ENCODE measurements around the gene MYLK4.

Gene MYLK4

DNA sequence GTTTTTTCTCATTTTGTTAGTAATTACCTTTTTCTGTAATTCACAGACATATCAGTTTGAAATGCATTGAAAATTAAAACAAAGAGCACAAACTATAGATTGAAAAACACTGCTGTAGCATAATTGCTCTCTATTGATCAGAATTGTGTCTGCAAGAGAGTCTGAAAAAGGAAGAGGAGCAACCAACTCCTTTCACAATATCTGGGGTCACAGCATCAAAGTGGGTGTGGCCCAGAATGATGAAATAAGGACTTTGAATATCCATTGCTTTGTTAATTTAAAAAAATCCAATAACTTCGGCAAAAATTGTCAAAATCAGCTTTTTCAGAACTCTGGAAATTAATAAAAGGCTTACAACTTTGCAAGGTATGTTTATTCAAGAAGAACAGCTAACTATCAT is 99.2 kb downstream of the MYLK4 start:
- Histone ChIP-seq H3K4me3 (ENCODE audit: insufficient read length, low read depth) (no peak overlapping the region), H3K9ac (ENCODE audit: insufficient read length, low read depth) (no peak overlapping the region), H3K36me3 (ENCODE audit: insufficient read depth, insufficient read length, low read length) (no peaks in the 10 kb centered on the region), H3K9me3 (ENCODE audit: insufficient read depth, low read length) (peaks cover 13% of the 10 kb centered on the region), H3K4me1 (ENCODE audit: insufficient read depth, insufficient read length) (no peaks in the 10 kb centered on the region), H3K27me3 (ENCODE audit: insufficient read depth, insufficient read length) (no peaks in the 10 kb centered on the region)
- no peak for DNase-seq (ENCODE audit: low read depth, low spot score)
- TF ChIP-seq YY1 (IDR thresholded peaks at IDR 0.05; ENCODE audit: insufficient read depth, insufficient read length) (no peak), SUZ12 (IDR thresholded peaks at IDR 0.05; ENCODE audit: extremely low read depth, insufficient read depth, insufficient read length) (no peak), ZNF274 (IDR thresholded peaks at IDR 0.05; ENCODE audit: low read depth, low read length) (no peak)

DNA sequence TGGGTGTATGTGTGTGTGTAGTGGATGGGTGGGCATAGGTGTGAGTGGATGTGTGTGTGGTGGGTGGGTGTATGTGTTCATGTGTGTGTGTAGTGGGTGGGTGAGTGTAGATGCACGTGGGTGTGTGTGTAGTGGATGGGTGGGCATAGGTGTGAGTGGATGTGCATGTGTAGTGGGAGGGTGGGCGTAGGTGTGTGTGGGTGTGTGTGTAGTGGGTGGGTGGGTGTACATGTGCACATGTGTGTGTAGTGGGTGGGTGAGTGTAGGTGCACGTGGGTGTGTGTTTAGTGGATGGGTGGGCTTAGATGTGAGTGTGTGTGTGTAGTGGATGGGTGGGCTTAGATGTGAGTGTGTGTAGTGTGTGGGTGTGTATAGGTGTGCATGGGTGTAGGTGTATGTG is 104.4 kb downstream of the MYLK4 start:
- H3K9ac ChIP-seq (ENCODE audit: insufficient read length, low read depth): no peak overlapping the region
- TF ChIP-seq SUZ12 (IDR thresholded peaks at IDR 0.05; ENCODE audit: extremely low read depth, insufficient read depth, insufficient read length) (no peak), YY1 (IDR thresholded peaks at IDR 0.05; ENCODE audit: insufficient read depth, insufficient read length) (no peak), ZNF274 (IDR thresholded peaks at IDR 0.05; ENCODE audit: low read depth, low read length) (no peak)
- DNase-seq (ENCODE audit: low read depth, low spot score): no peak

DNA sequence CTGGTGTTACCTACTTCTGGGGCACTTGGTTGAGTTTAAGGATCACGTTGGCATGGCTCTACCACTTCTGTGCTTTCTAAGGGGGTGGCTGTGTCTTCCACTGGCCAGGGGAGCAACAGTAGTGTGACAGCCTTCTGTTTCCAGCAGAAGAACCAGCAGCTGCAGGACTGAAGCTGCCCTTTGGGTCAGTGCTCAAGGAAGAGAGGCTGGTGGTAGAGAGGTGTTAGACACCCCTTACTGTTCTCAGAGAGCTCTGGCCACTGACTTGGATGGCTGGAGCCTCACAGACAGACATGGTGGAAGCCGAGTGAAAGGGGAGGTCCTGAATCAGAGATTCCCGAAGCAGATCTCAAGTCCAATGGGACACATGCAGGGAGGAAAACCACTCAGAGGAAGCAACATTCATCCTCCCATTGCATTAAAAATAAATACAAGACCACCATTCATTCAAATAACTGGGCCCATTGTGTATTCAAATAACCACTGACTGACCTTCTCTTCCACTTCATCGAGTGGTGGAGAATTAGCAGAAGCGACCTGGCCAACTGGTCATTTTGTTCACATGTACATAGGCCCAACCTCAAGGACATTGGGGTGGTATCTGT is 106.7 kb downstream of the MYLK4 start:
- H3K36me3 ChIP-seq (ENCODE audit: insufficient read depth, insufficient read length, low read length): no peaks in the 10 kb centered on the region
- H3K27me3 ChIP-seq (ENCODE audit: insufficient read depth, insufficient read length): no peaks in the 10 kb centered on the region
- TF ChIP-seq YY1 (IDR thresholded peaks at IDR 0.05; ENCODE audit: insufficient read depth, insufficient read length) (no peak), ZNF274 (IDR thresholded peaks at IDR 0.05; ENCODE audit: low read depth, low read length) (no peak)
- DNase-seq (ENCODE audit: low read depth, low spot score): no peak
- no peak overlapping the region for H3K4me3 ChIP-seq (ENCODE audit: insufficient read length, low read depth)
- no peak overlapping the region for H3K9ac ChIP-seq (ENCODE audit: insufficient read length, low read depth)
- H3K9me3 ChIP-seq (ENCODE audit: insufficient read depth, low read length): no peaks in the 10 kb centered on the region
- peaks cover 3% of the 10 kb centered on the region for H3K4me1 ChIP-seq (ENCODE audit: insufficient read depth, insufficient read length)

More for the DNA sequence above, 104.4 kb downstream of the MYLK4 start:
- H3K27me3 ChIP-seq (ENCODE audit: insufficient read depth, insufficient read length): no peaks in the 10 kb centered on the region
- no peak overlapping the region for H3K4me3 ChIP-seq (ENCODE audit: insufficient read length, low read depth)
- H3K4me1 ChIP-seq (ENCODE audit: insufficient read depth, insufficient read length): peaks cover under 1% of the 10 kb centered on the region
- no peaks in the 10 kb centered on the region for H3K36me3 ChIP-seq (ENCODE audit: insufficient read depth, insufficient read length, low read length)
- no peaks in the 10 kb centered on the region for H3K9me3 ChIP-seq (ENCODE audit: insufficient read depth, low read length)

- TF ChIP-seq ZNF274 (IDR thresholded peaks at IDR 0.05; ENCODE audit: low read depth, low read length) (no peak), YY1 (IDR thresholded peaks at IDR 0.05; ENCODE audit: insufficient read depth, insufficient read length) (no peak)
- Histone ChIP-seq H3K9me3 (ENCODE audit: insufficient read depth, low read length) (no peaks in the 10 kb centered on the region), H3K27me3 (ENCODE audit: insufficient read depth, insufficient read length) (no peaks in the 10 kb centered on the region), H3K4me3 (ENCODE audit: insufficient read length, low read depth) (no peak overlapping the region), H3K36me3 (ENCODE audit: insufficient read depth, insufficient read length, low read length) (no peaks in the 10 kb centered on the region), H3K9ac (ENCODE audit: insufficient read length, low read depth) (no peak overlapping the region), H3K4me1 (ENCODE audit: insufficient read depth, insufficient read length) (peaks cover 3% of the 10 kb centered on the region)
- DNase-seq (ENCODE audit: low read depth, low spot score): no peak
Observed at GRCh38 chr6:2643130-2643529, 107.6 kb downstream of the MYLK4 start.

- Histone ChIP-seq H3K4me1 (ENCODE audit: insufficient read depth, insufficient read length) (peaks cover 3% of the 10 kb centered on the region), H3K9me3 (ENCODE audit: insufficient read depth, low read length) (no peaks in the 10 kb centered on the region), H3K9ac (ENCODE audit: insufficient read length, low read depth) (no peak overlapping the region), H3K4me3 (ENCODE audit: insufficient read length, low read depth) (no peak overlapping the region), H3K36me3 (ENCODE audit: insufficient read depth, insufficient read length, low read length) (no peaks in the 10 kb centered on the region), H3K27me3 (ENCODE audit: insufficient read depth, insufficient read length) (no peaks in the 10 kb centered on the region)
- TF ChIP-seq ZNF274 (IDR thresholded peaks at IDR 0.05; ENCODE audit: low read depth, low read length): no peak
- no peak for TF ChIP-seq SUZ12 (IDR thresholded peaks at IDR 0.05; ENCODE audit: extremely low read depth, insufficient read depth, insufficient read length)
- TF ChIP-seq YY1 (IDR thresholded peaks at IDR 0.05; ENCODE audit: insufficient read depth, insufficient read length): no peak
- no peak for DNase-seq (ENCODE audit: low read depth, low spot score)
Observed at GRCh38 chr6:2641044-2641725, 109.5 kb downstream of the MYLK4 start.

- Histone ChIP-seq H3K27me3 (ENCODE audit: insufficient read depth, insufficient read length) (no peaks in the 10 kb centered on the region), H3K4me3 (ENCODE audit: insufficient read length, low read depth) (no peak overlapping the region), H3K36me3 (ENCODE audit: insufficient read depth, insufficient read length, low read length) (no peaks in the 10 kb centered on the region), H3K9me3 (ENCODE audit: insufficient read depth, low read length) (no peaks in the 10 kb centered on the region), H3K4me1 (ENCODE audit: insufficient read depth, insufficient read length) (peaks cover 3% of the 10 kb centered on the region), H3K9ac (ENCODE audit: insufficient read length, low read depth) (no peak overlapping the region)
- TF ChIP-seq YY1 (IDR thresholded peaks at IDR 0.05; ENCODE audit: insufficient read depth, insufficient read length) (no peak), ZNF274 (IDR thresholded peaks at IDR 0.05; ENCODE audit: low read depth, low read length) (no peak), SUZ12 (IDR thresholded peaks at IDR 0.05; ENCODE audit: extremely low read depth, insufficient read depth, insufficient read length) (no peak)
- no peak for DNase-seq (ENCODE audit: low read depth, low spot score)
Observed at GRCh38 chr6:2640551-2640950, 110.2 kb downstream of the MYLK4 start.

DNA sequence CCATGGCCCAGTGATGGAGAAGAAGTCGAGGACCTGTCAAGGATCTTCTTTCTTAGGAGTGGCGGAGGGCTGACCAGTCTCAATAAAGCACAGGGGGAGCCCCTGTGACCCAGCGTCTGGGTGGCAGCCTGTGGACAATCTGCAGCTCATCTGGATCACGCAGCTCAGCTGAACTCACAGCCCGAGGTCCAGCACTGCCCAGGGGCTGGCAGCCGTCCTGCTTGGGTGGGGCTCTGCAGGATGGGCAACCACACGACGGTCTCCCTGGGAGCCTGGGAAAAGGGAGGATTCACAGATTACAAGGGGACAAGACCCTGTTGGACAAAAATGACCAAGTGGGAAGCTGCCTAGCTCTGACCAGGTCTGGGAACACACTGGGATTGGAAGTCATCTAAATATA is 110.8 kb downstream of the MYLK4 start:
- H3K36me3 ChIP-seq (ENCODE audit: insufficient read depth, insufficient read length, low read length): no peaks in the 10 kb centered on the region
- no peak overlapping the region for H3K9ac ChIP-seq (ENCODE audit: insufficient read length, low read depth)
- DNase-seq (ENCODE audit: low read depth, low spot score): no peak
- no peak overlapping the region for H3K4me3 ChIP-seq (ENCODE audit: insufficient read length, low read depth)
- TF ChIP-seq SUZ12 (IDR thresholded peaks at IDR 0.05; ENCODE audit: extremely low read depth, insufficient read depth, insufficient read length) (no peak), ZNF274 (IDR thresholded peaks at IDR 0.05; ENCODE audit: low read depth, low read length) (no peak), YY1 (IDR thresholded peaks at IDR 0.05; ENCODE audit: insufficient read depth, insufficient read length) (no peak)
- H3K9me3 ChIP-seq (ENCODE audit: insufficient read depth, low read length): no peaks in the 10 kb centered on the region
- no peaks in the 10 kb centered on the region for H3K27me3 ChIP-seq (ENCODE audit: insufficient read depth, insufficient read length)
- peaks cover 3% of the 10 kb centered on the region for H3K4me1 ChIP-seq (ENCODE audit: insufficient read depth, insufficient read length)

Measured in NT2/D1 (cell line).